ENCODE results near the gene KSR1.

- TF ChIP-seq, protein P1, sequence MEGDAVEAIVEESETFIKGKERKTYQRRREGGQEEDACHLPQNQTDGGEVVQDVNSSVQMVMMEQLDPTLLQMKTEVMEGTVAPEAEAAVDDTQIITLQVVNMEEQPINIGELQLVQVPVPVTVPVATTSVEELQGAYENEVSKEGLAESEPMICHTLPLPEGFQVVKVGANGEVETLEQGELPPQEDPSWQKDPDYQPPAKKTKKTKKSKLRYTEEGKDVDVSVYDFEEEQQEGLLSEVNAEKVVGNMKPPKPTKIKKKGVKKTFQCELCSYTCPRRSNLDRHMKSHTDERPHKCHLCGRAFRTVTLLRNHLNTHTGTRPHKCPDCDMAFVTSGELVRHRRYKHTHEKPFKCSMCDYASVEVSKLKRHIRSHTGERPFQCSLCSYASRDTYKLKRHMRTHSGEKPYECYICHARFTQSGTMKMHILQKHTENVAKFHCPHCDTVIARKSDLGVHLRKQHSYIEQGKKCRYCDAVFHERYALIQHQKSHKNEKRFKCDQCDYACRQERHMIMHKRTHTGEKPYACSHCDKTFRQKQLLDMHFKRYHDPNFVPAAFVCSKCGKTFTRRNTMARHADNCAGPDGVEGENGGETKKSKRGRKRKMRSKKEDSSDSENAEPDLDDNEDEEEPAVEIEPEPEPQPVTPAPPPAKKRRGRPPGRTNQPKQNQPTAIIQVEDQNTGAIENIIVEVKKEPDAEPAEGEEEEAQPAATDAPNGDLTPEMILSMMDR (IDR thresholded peaks at IDR 0.05): no peak
- TF ChIP-seq EZH2phosphoT487 (IDR thresholded peaks at IDR 0.05; ENCODE audit: borderline replicate concordance, low read depth) (no peak), GABPA (IDR thresholded peaks at IDR 0.05; ENCODE audit: low read depth) (no peak), EP300 (IDR thresholded peaks at IDR 0.05; ENCODE audit: borderline replicate concordance in 1 of 2, low read depth in 1 of 2, low read length in 1 of 2) (no peak), SMC3 (IDR thresholded peaks at IDR 0.05; ENCODE audit: low read depth, low read length) (no peak), REST (IDR thresholded peaks at IDR 0.05; ENCODE audit: low read depth, low read length) (no peak), USF1 (IDR thresholded peaks at IDR 0.05; ENCODE audit: borderline replicate concordance, low read depth) (no peak), MAX (IDR thresholded peaks at IDR 0.05; ENCODE audit: low read depth) (no peak), TCF12 (IDR thresholded peaks at IDR 0.05) (no peak)
Measured at GRCh38 chr17:27566671-27567562, 110.7 kb downstream of the KSR1 start.
